ENCODE measurements around the gene DDX1.

The DDX1 gene

DNA sequence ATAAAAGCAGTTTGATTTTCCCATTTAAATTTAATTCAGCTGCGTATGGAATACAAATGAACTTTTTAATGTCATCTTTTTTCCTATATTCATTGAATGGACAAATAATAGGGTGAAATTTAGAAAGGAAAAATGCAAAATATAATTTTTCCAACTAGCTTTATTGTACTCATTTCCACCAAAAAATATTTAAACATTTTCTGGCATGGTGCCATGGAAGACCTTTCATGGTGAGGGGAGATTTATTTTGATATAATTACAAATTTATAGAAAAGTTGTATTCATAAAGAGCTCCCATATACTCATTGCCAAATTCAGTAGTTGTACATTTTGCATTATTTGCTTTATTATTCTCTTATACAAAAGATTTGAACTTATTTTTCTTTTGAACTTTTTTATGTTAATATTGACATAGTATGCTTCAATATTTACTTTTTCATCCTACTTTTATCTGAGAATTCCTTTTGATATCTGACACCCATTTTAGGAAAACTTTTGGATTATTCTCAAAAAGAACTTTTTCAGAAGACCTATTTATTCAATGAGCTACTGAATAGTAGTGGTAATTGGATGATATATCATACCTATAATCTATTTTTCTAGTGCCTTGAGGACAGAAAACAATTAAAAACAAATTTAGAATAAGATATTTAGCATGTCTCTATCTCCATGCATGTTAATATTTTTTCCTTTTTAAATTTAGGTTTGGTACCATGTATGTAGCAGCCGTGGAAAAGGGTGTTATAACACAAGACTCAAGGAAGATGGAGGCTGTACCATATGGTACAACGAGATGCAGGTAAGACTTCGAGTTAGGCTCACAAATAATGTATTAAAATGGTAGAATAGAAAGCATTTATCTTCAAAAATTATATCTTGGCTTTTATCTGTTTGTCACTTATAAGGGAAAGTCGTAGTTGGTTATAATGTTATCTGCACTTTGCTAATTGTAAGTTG lies 37.5 kb downstream of the DDX1 start:
- Histone ChIP-seq H3K36me3 (ENCODE audit: insufficient read depth, low read depth, low read length) (peaks cover 100% of the 10 kb centered on the region), H3K9ac (ENCODE audit: low read depth, low read length) (no peak overlapping the region), H3K9me3 (ENCODE audit: insufficient read depth, low read depth, low read length) (no peaks in the 10 kb centered on the region), H3K4me3 (ENCODE audit: low read length) (no peak overlapping the region), H3K27me3 (ENCODE audit: insufficient read depth, low read length) (no peaks in the 10 kb centered on the region), H3K4me1 (ENCODE audit: insufficient read depth, low read length) (no peaks in the 10 kb centered on the region), H3K27ac (ENCODE audit: low read length) (no peak overlapping the region)

DNA sequence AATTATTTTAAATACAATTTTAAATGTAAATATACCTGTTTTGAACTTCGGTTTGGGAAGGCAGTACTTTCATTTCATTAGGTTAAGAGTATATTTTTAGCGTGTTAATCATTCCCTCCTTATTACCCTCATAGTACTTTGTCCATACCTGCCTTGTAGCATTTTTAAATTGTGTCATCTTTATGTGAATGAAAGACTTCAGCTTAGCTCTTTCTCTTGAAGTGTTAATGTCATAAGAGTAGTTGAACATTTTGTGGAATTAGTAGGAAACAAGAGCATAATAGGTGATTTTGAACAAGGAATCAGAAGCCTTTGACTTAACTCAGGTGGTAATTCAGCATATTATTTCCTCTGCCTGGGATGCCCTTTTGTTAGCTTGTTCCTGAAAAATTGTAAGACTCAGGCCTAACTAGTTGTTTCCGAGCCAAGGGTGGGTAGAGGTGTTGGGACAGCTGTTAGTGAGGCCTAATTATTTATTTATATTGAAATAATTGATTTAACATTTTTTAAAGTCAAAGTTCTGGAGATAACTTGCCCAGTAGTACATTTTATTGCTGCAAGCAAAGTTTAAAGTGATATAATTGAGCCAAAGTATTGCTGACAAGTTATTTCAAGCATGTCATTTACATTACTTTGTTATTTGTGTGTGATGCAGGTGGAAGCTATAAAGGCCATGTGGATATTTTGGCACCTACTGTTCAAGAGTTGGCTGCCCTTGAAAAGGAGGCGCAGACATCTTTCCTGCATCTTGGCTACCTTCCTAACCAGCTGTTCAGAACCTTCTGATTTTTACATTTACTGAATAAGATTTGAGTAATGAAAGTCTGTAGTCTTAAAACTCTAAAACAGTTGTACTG lies 38.7 kb downstream of the DDX1 start:
- Histone ChIP-seq H3K4me3 (ENCODE audit: low read length) (no peak overlapping the region), H3K27ac (ENCODE audit: low read length) (no peak overlapping the region), H3K9ac (ENCODE audit: low read depth, low read length) (no peak overlapping the region), H3K4me1 (ENCODE audit: insufficient read depth, low read length) (no peaks in the 10 kb centered on the region), H3K27me3 (ENCODE audit: insufficient read depth, low read length) (no peaks in the 10 kb centered on the region), H3K36me3 (ENCODE audit: insufficient read depth, low read depth, low read length) (peaks cover 100% of the 10 kb centered on the region), H3K9me3 (ENCODE audit: insufficient read depth, low read depth, low read length) (no peaks in the 10 kb centered on the region)

DNA sequence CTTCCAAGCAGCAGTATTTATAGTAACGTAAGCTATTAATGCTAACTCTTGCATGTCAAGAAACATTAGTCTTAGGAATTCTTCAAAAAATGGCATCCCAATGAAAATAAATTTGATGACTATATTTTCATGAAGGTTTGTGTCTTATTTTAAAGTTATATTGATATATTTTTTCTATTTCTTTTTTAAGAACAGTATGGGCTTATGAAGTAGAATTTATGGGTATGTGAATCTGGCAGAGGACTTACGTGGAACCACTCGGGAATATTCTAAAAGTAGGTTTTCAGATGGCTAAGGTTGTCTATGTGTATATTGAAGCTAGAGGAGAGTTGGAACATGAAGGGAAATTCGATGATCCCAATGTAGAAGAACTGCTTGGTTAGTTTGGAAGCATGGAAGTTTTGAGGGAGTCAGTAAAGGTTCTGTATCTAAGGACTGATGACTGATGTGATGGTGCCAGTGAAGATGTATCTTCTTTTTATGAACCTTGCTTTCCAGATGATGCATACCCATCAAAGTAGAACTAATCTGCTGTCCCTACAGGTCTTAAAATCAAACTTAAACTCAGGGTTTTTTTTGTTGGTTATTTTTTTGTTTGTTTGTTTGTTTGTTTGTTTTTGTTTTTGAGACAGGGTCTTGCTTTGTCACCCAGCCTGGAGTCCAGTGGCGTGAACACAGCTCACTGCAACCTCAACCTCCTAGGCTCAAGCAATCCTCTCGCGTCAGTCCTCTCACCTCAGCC lies 39.5 kb downstream of the DDX1 start:
- peaks cover 99% of the 10 kb centered on the region for H3K36me3 ChIP-seq (ENCODE audit: insufficient read depth, low read depth, low read length)
- no peak overlapping the region for H3K9ac ChIP-seq (ENCODE audit: low read depth, low read length)
- no peak overlapping the region for H3K4me3 ChIP-seq (ENCODE audit: low read length)
- H3K4me1 ChIP-seq (ENCODE audit: insufficient read depth, low read length), result no peaks in the 10 kb centered on the region
- H3K27ac ChIP-seq (ENCODE audit: low read length), result no peak overlapping the region
- no peaks in the 10 kb centered on the region for H3K9me3 ChIP-seq (ENCODE audit: insufficient read depth, low read depth, low read length)
- H3K27me3 ChIP-seq (ENCODE audit: insufficient read depth, low read length), result no peaks in the 10 kb centered on the region

DNA sequence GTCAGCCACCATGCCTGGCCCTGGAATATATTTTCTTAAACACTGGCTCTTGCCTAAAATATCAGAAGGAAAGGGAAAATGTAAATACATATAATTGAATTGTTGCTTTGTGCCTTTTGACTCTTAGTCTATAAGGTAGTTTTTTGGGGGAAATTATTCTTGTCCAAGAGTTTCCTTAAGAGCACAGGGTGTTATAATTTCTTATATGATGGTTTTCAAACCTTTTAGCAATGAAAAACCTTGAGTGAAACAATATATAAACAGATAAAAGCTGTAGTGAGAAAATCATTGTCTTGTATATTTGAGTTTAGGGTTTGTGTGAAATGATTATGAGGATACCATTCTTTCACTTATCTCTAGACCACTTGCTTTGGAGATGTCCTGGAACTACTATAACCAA lies 40.2 kb downstream of the DDX1 start:
- H3K4me3 ChIP-seq (ENCODE audit: low read length), result no peak overlapping the region
- no peak overlapping the region for H3K27ac ChIP-seq (ENCODE audit: low read length)
- no peaks in the 10 kb centered on the region for H3K27me3 ChIP-seq (ENCODE audit: insufficient read depth, low read length)
- H3K9ac ChIP-seq (ENCODE audit: low read depth, low read length), result no peak overlapping the region
- H3K4me1 ChIP-seq (ENCODE audit: insufficient read depth, low read length), result no peaks in the 10 kb centered on the region; the same call in 1 of the 2 replicates
- no peaks in the 10 kb centered on the region for H3K9me3 ChIP-seq (ENCODE audit: insufficient read depth, low read depth, low read length)
- peaks cover 92% of the 10 kb centered on the region for H3K36me3 ChIP-seq (ENCODE audit: insufficient read depth, low read depth, low read length)

DNA sequence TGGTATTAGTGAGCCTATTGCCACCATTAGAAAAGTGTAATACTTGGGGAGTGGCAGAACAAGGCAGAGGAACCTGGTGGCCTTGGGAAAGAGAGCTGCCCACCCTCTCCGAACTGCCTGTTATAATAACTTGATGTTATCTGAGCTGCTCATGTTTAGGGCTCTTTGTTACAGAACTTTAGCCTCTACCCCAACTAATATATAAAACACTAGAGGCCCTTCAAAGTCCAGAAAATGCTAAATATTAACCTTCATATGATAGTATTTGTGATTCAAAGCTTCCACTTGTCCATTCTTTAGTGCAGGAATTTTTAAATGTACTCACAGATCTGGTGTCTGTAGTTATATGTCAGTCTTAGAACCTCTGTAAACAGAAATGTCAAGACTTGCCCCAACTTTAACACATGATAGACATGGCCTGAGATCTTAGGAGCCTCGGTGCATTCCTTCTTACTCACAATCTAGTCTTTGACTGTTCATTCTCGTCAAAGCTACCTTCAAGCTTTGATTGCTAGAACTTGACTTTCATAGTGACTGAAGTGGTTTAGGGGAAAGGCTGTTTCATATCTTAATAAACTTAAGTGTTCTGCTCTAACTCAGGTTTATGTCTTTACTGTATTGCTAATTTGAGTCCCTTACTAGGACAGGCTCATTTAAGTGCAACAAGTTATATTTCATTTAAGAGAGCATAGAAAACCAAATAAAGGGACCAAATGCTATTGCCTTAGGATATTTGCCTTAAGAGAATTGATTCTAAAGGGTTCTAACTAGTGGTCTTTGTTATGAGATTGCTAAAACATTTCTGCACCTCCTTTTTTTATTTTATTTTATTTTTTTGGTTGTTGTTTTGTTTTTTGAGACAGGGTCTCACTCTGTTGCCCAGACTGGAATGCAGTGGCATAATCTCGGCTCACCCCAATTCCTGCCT lies 41.6 kb downstream of the DDX1 start:
- peaks cover 5% of the 10 kb centered on the region for H3K4me1 ChIP-seq (ENCODE audit: insufficient read depth, low read length)
- H3K36me3 ChIP-seq (ENCODE audit: insufficient read depth, low read depth, low read length), result peaks cover 86% of the 10 kb centered on the region
- no peak overlapping the region for H3K4me3 ChIP-seq (ENCODE audit: low read length)
- H3K9ac ChIP-seq (ENCODE audit: low read depth, low read length), result no peak overlapping the region
- no peaks in the 10 kb centered on the region for H3K27me3 ChIP-seq (ENCODE audit: insufficient read depth, low read length)
- H3K9me3 ChIP-seq (ENCODE audit: insufficient read depth, low read depth, low read length), result no peaks in the 10 kb centered on the region
- no peak overlapping the region for H3K27ac ChIP-seq (ENCODE audit: low read length)

DNA sequence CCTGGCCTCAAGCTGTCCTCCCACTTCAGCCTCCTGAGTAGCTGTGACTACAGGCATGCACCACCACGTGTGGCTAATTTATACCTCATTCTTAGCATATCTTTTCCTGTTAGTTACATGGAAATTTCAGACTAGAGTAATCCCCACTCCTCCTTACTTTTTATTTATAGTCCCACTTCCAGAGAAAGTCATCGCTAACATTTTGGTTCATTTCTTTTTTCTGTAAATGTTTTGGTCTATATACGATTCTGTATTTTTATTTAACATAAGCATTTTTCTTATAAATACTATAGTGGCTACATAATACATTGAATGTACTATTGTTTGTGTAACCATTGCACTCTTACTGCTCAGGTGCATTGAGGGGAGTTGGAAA lies 42.3 kb downstream of the DDX1 start:
- H3K9me3 ChIP-seq (ENCODE audit: insufficient read depth, low read depth, low read length), result no peaks in the 10 kb centered on the region
- no peak overlapping the region for H3K27ac ChIP-seq (ENCODE audit: low read length)
- peaks cover 79% of the 10 kb centered on the region for H3K36me3 ChIP-seq (ENCODE audit: insufficient read depth, low read depth, low read length)
- H3K4me3 ChIP-seq (ENCODE audit: low read length), result no peak overlapping the region
- no peak overlapping the region for H3K9ac ChIP-seq (ENCODE audit: low read depth, low read length)
- H3K27me3 ChIP-seq (ENCODE audit: insufficient read depth, low read length), result no peaks in the 10 kb centered on the region
- H3K4me1 ChIP-seq (ENCODE audit: insufficient read depth, low read length), result peaks cover 5% of the 10 kb centered on the region

DNA sequence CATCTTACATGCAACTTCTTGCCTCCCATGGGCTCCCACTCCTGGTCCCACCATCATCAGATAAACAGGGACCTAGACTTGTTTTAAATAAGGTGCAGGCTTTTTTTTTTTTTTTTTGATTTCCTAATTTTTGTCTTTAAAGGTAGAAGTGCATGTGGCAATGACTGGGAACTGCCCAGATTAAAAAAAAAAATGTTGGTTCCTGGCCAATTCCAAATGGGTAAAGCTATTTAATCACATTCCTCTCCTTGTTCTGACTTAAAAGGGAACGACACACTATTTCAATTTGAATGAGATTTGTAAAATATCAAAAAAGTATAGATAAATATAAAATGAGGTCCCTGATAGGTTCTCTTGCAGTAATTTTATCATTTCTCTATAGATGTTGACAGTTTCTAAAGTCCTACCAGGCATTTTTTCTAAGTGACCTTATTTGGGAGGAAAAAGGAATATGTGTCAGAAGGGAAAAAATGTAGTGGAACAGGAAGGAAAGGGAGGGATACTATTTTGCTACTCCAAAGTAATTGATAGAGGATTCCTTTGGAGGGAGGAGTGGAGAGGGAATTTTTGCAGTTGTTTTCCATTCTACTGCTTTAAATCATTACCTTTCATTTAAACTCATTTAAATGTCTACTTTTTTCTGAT lies 43.3 kb downstream of the DDX1 start:
- H3K9ac ChIP-seq (ENCODE audit: low read depth, low read length), result no peak overlapping the region
- no peak overlapping the region for H3K4me3 ChIP-seq (ENCODE audit: low read length)
- H3K9me3 ChIP-seq (ENCODE audit: insufficient read depth, low read depth, low read length), result no peaks in the 10 kb centered on the region
- no peak overlapping the region for H3K27ac ChIP-seq (ENCODE audit: low read length)
- peaks cover 72% of the 10 kb centered on the region for H3K36me3 ChIP-seq (ENCODE audit: insufficient read depth, low read depth, low read length)
- H3K27me3 ChIP-seq (ENCODE audit: insufficient read depth, low read length), result no peaks in the 10 kb centered on the region
- peaks cover 5% of the 10 kb centered on the region for H3K4me1 ChIP-seq (ENCODE audit: insufficient read depth, low read length)

DNA sequence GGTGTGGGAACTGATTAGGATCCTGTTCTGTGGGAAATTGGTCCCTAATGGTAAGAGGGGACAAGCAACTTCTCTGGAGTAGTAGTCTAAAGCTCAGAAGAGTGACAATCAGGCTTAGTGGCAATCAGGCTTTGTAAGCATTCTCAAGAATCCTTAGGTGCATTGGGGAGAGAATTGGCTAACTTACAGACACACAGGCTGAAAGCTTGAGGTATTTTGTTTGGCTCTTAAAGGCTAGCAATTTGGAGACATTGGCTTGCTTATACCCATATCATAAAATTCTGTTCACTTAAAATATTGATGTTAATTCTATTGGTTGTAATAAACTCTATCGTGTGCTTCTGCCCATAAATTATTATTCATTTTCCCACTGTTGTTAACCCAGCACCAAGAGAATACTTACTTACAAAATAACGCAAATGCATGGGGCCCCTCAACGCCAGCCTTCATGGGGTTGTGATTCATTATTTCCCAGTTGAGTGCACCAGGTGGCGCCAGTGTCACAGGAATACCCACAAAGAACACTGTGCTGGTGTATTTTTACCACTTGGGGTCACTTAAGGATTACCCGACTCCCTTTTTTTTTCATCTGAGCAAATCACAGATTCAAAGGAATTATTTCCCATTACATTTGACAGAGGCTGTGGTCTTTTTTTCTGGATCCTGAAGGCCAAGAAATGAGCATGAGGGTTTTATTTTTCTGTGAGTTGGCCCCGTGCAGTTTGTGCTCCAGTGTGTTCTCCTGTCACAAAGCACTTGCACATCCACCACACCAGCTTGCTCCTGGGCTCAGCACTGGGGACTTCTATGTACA lies 45.5 kb downstream of the DDX1 start:
- Histone ChIP-seq H3K9ac (ENCODE audit: low read depth, low read length) (no peak overlapping the region), H3K4me3 (ENCODE audit: low read length) (no peak overlapping the region), H3K4me1 (ENCODE audit: insufficient read depth, low read length) (peaks cover 5% of the 10 kb centered on the region), H3K27me3 (ENCODE audit: insufficient read depth, low read length) (no peaks in the 10 kb centered on the region), H3K9me3 (ENCODE audit: insufficient read depth, low read depth, low read length) (no peaks in the 10 kb centered on the region), H3K27ac (ENCODE audit: low read length) (no peak overlapping the region), H3K36me3 (ENCODE audit: insufficient read depth, low read depth, low read length) (peaks cover 59% of the 10 kb centered on the region)

DNA sequence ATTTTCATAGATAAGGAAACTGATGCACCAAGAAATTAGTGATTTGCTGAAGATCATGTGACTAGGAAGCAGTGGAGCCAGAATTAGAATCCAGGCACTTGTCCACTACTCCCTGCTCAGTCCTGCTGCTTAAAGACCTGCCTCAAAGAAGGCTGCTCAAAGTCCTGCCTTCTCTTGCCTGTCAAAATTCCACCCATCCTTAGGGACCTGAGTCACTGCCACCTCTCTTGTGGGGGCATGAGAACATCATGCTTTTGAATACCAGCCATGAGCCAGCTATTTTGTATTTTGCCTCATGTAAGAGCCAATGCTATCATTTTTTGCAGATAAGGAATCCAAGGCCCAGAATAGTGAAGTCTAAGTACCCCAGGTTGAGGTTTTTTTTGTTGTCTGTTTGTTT lies 47.1 kb downstream of the DDX1 start:
- H3K27ac ChIP-seq (ENCODE audit: low read length), result no peak overlapping the region
- H3K4me3 ChIP-seq (ENCODE audit: low read length), result no peak overlapping the region
- no peaks in the 10 kb centered on the region for H3K27me3 ChIP-seq (ENCODE audit: insufficient read depth, low read length)
- H3K36me3 ChIP-seq (ENCODE audit: insufficient read depth, low read depth, low read length), result peaks cover 43% of the 10 kb centered on the region
- no peaks in the 10 kb centered on the region for H3K9me3 ChIP-seq (ENCODE audit: insufficient read depth, low read depth, low read length)
- H3K4me1 ChIP-seq (ENCODE audit: insufficient read depth, low read length), result peaks cover 5% of the 10 kb centered on the region
- H3K9ac ChIP-seq (ENCODE audit: low read depth, low read length), result no peak overlapping the region

Measured in iPS-20b (cell line).